ENCODE results near the gene DDRGK1.

DDRGK1 gene

DNA sequence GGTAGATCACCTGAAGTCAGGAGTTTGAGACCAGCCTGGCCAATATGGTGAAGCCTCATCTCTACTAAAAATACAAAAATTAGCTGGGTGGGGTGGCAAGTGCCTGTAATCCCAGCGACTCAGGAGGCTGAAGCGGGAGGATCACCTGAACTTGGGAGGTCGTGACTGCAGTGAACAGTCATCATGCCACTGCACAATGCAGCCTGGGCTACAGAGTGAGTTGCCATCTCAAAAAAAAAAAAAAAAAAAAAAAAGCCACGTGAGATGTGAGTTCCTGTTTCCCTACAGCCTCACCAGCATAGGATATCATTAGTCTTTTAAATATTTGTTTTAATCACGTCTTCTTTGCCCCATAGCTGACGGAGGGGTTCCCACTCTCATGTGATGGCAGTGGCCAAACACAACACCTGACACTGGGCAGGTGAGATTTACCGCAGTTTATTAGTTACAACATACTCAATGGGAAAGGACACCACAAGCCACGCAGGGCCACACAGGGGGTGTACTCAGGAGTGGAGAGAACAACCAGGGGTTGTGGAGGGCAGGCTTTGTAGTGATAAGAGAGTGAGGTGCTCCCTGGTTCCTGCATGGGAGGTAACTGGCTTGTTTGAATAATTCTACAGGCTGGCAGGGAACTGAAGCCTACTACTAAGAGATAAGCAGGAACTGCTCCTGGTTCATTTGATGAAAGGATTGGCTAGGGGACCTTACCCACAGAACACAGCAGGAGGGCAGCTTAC lies 26.6 kb downstream of the DDRGK1 start:
- TF ChIP-seq ZNF274 (IDR thresholded peaks at IDR 0.05; ENCODE audit: low read depth, low read length) (no peak), YY1 (IDR thresholded peaks at IDR 0.05; ENCODE audit: insufficient read depth, insufficient read length) (no peak), SUZ12 (IDR thresholded peaks at IDR 0.05; ENCODE audit: extremely low read depth, insufficient read depth, insufficient read length) (no peak)
- Histone ChIP-seq H3K36me3 (ENCODE audit: insufficient read depth, insufficient read length, low read length) (peaks cover 3% of the 10 kb centered on the region), H3K4me3 (ENCODE audit: insufficient read length, low read depth) (no peak overlapping the region), H3K9ac (ENCODE audit: insufficient read length, low read depth) (no peak overlapping the region), H3K27me3 (ENCODE audit: insufficient read depth, insufficient read length) (no peaks in the 10 kb centered on the region), H3K4me1 (ENCODE audit: insufficient read depth, insufficient read length) (peaks cover 2% of the 10 kb centered on the region), H3K9me3 (ENCODE audit: insufficient read depth, low read length) (no peaks in the 10 kb centered on the region)
- DNase-seq (ENCODE audit: low read depth, low spot score), result no peak

DNA sequence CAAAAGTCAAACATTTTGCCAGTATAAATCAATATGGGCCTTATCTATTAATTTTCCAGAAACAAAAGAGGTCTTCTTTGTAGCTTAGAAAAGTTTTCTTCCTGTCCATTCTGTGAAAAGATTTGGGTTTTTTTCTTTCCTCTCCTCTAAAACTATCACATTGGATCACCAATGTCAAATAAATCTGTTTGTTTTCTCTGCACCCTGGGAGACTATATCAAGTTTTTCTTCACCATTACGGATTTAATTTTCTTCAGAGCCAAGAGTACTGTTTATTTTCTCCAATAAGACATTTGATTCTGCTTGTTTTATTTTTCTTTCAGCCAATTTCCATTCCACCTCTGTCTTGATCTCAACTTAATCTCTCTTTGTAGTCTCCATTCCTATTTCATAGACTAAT lies 29.2 kb downstream of the DDRGK1 start:
- no peaks in the 10 kb centered on the region for H3K27me3 ChIP-seq (ENCODE audit: insufficient read depth, insufficient read length)
- peaks cover 10% of the 10 kb centered on the region for H3K4me1 ChIP-seq (ENCODE audit: insufficient read depth, insufficient read length)
- no peak for DNase-seq (ENCODE audit: low read depth, low spot score)
- TF ChIP-seq ZNF274 (IDR thresholded peaks at IDR 0.05; ENCODE audit: low read depth, low read length), result no peak
- no peak for TF ChIP-seq YY1 (IDR thresholded peaks at IDR 0.05; ENCODE audit: insufficient read depth, insufficient read length)
- no peak for TF ChIP-seq SUZ12 (IDR thresholded peaks at IDR 0.05; ENCODE audit: extremely low read depth, insufficient read depth, insufficient read length)
- peaks cover 3% of the 10 kb centered on the region for H3K36me3 ChIP-seq (ENCODE audit: insufficient read depth, insufficient read length, low read length)
- H3K4me3 ChIP-seq (ENCODE audit: insufficient read length, low read depth), result peak overlapping the region; percentile 83
- peak overlapping the region; percentile 97 for H3K9ac ChIP-seq (ENCODE audit: insufficient read length, low read depth)
- no peaks in the 10 kb centered on the region for H3K9me3 ChIP-seq (ENCODE audit: insufficient read depth, low read length)

DNA sequence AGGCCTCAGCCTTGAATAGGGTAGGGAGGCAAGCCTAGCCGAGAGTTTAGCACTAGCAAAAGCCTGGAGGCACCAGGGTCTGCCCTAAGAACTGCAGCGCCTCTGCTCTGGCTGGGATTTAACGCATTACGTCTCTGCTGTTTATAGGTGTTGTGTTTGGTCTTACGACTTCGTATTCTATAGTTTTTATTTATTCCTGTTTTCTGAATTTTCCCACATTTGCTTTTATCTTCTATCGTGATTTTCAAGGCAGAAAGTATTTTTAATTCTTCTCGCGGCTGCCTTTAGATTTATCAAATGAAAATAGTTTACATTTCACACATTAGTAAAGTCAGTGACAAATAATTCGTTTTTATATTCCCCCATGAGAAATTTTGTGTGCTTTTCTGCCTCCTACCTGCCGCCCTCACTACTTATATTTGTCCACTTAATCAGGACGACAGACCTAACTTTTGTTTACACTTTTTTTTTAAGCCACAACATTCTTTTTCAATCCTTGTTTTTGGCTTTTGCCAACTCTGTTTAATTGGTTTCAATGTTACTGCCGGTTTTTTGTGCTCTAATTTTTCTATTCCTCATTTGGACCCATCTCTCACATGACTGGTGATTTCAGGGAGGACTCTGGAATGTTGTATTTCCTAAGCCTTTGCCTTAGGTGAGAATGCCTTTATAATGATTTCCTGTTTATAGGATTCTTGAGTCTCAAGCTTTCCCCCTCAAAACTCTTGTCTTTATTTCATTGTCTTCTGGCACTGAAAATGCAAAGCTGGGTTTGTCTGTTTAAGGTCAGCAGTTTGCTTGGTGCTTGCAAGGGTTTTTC lies 29.8 kb downstream of the DDRGK1 start:
- Histone ChIP-seq H3K9me3 (ENCODE audit: insufficient read depth, low read length) (no peaks in the 10 kb centered on the region), H3K4me3 (ENCODE audit: insufficient read length, low read depth) (peak overlapping the region; percentile 83), H3K27me3 (ENCODE audit: insufficient read depth, insufficient read length) (no peaks in the 10 kb centered on the region), H3K4me1 (ENCODE audit: insufficient read depth, insufficient read length) (peaks cover 10% of the 10 kb centered on the region), H3K36me3 (ENCODE audit: insufficient read depth, insufficient read length, low read length) (peaks cover 3% of the 10 kb centered on the region), H3K9ac (ENCODE audit: insufficient read length, low read depth) (peak overlapping the region; percentile 97)
- peak; percentile 63 for DNase-seq (ENCODE audit: low read depth, low spot score)
- no peak for TF ChIP-seq ZNF274 (IDR thresholded peaks at IDR 0.05; ENCODE audit: low read depth, low read length)
- TF ChIP-seq YY1 (IDR thresholded peaks at IDR 0.05; ENCODE audit: insufficient read depth, insufficient read length), result no peak
- TF ChIP-seq SUZ12 (IDR thresholded peaks at IDR 0.05; ENCODE audit: extremely low read depth, insufficient read depth, insufficient read length), result no peak

DNA sequence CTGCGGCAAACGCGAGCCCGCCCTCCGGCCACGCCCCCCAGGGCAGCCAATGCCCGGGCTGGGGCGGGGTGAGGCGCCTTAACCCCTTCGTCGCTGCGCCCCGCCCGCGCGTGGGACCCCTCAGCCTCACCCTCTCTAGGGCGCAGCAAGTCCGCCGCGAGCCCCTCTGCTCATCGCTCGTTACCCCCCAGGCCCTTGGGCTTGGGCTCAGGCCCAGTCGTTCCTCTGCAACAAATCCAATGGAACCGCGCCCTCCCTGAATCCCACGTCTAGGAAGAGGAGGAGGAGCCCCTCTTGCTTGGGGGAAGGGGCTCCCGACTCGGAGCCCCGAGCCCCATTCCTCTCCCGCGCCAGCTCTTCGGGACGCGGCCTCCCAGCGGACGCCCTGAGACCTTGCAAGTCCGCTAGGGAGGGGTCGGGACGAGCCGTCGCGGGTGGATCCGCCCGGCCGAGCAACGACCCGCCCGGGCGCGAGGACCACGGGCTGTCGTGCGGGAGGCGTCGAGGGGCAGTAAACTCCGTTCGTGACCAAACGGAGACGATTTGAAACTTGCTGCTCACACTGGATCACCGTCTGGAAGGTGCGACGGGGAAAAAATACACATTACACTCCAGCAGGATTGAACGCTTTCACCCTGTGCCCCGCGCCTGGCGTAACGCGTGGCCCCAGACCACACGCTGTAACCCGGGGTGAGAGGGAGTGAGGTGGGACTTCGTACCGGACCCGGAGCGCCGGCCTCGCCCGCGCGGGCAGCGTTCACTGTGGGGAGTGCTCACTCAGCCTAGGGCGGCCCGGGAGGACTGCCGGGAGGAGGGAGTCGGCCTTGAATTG lies 30.7 kb downstream of the DDRGK1 start:
- DNase-seq (ENCODE audit: low read depth, low spot score), result peak; percentile 85
- peak overlapping the region; percentile 83 for H3K4me3 ChIP-seq (ENCODE audit: insufficient read length, low read depth)
- TF ChIP-seq YY1 (IDR thresholded peaks at IDR 0.05; ENCODE audit: insufficient read depth, insufficient read length), result no peak
- peaks cover 4% of the 10 kb centered on the region for H3K27me3 ChIP-seq (ENCODE audit: insufficient read depth, insufficient read length)
- H3K36me3 ChIP-seq (ENCODE audit: insufficient read depth, insufficient read length, low read length), result peaks cover 3% of the 10 kb centered on the region
- peak overlapping the region; percentile 97 for H3K9ac ChIP-seq (ENCODE audit: insufficient read length, low read depth)
- H3K9me3 ChIP-seq (ENCODE audit: insufficient read depth, low read length), result no peaks in the 10 kb centered on the region
- peaks cover 14% of the 10 kb centered on the region for H3K4me1 ChIP-seq (ENCODE audit: insufficient read depth, insufficient read length)

DNA sequence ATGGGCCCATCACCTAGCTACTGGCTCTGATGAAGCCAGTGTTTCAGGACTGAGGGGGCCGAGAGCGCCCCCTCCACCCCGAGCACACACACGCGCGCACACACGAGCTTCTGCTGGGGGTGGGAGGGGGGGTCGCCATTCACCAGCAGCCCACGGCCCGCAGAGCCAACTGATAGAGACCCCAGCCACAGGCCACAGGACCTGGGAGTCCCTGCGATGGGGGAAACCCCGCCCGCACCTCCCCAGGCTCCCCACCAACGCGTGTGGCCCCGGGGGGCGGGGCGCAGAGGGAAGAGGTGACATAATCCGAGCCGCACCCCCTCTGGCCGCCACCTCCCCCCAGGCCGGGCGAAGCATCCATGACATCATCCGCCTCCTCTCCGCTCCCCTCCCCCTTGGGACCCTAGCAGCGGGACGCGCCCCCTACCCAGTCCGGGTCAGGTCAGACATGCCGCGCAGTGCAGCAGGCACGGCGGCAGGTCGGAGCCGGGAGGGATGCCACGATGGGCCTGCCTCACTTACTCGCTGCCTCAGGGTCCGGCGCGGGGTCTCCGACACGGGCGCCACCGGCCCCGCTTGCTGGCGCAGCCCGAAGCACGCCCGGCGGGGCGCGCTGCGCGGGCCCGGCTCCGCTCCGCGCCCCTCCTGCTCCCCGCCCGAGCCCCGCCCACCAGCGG lies 31.4 kb downstream of the DDRGK1 start, which contains the start of gene LZTS3:
LZTS3 (minus strand) TSS at position 617 of the 677 bp plus-strand sequence. CDS start 6,386 bp downstream, outside the sequence.
- peak; percentile 61 for DNase-seq (ENCODE audit: low read depth, low spot score)
- peaks cover 19% of the 10 kb centered on the region for H3K4me1 ChIP-seq (ENCODE audit: insufficient read depth, insufficient read length)
- H3K36me3 ChIP-seq (ENCODE audit: insufficient read depth, insufficient read length, low read length), result peaks cover 2% of the 10 kb centered on the region
- peak within 1 kb of the TSS; percentile 97 for H3K9ac ChIP-seq (ENCODE audit: insufficient read length, low read depth)
- TF ChIP-seq SUZ12 (IDR thresholded peaks at IDR 0.05; ENCODE audit: extremely low read depth, insufficient read depth, insufficient read length) (no peak), ZNF274 (IDR thresholded peaks at IDR 0.05; ENCODE audit: low read depth, low read length) (no peak), YY1 (IDR thresholded peaks at IDR 0.05; ENCODE audit: insufficient read depth, insufficient read length) (no peak)
- peak within 1 kb of the TSS; percentile 83 for H3K4me3 ChIP-seq (ENCODE audit: insufficient read length, low read depth)
- H3K9me3 ChIP-seq (ENCODE audit: insufficient read depth, low read length), result no peaks in the 10 kb centered on the region
- peaks cover 5% of the 10 kb centered on the region for H3K27me3 ChIP-seq (ENCODE audit: insufficient read depth, insufficient read length)

DNA sequence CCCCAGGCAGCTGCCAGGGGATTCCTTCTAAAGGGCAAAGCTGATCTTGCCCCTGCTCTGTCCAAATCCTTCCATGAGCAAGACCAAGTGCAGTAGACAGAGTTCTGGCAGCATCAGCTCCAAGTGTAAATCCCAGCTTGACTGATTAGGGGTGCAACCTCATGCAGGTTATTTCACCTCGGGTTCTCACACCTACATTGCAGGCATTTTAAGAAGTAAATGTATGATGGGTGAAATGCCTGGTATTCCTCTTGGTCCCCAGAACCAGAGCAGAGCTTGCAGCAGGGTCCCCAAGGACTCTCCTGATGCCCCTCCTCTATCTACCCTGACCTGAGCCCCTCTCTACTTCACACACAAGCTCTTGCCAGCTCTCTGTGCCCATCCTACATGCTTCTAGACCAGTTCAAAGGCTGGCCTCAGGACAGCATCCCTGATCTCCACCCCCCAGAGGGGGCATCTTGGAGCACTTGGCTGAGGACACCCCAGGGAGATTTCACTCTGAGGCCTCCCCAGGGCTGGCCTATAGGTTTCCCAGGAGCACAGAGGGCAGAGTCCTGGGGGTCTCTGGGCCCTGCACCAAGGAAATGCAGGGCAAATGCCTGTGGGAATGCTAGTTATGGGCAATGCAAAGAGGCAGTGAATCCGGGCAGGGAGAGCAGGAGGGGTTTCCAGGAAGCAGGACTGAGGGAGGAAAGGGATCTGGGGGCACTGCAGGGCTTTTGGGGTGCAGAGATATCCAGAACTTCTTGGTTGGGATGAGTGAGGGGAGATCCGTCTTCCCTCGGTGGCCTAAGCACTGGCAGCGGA lies 32.2 kb downstream of the DDRGK1 start:
- H3K36me3 ChIP-seq (ENCODE audit: insufficient read depth, insufficient read length, low read length), result no peaks in the 10 kb centered on the region
- H3K9ac ChIP-seq (ENCODE audit: insufficient read length, low read depth), result peak overlapping the region; percentile 76
- peak overlapping the region; percentile 72 for H3K4me3 ChIP-seq (ENCODE audit: insufficient read length, low read depth)
- no peaks in the 10 kb centered on the region for H3K9me3 ChIP-seq (ENCODE audit: insufficient read depth, low read length)
- H3K4me1 ChIP-seq (ENCODE audit: insufficient read depth, insufficient read length), result peaks cover 18% of the 10 kb centered on the region
- TF ChIP-seq SUZ12 (IDR thresholded peaks at IDR 0.05; ENCODE audit: extremely low read depth, insufficient read depth, insufficient read length), result no peak
- no peak for TF ChIP-seq ZNF274 (IDR thresholded peaks at IDR 0.05; ENCODE audit: low read depth, low read length)
- TF ChIP-seq YY1 (IDR thresholded peaks at IDR 0.05; ENCODE audit: insufficient read depth, insufficient read length), result no peak
- peaks cover 5% of the 10 kb centered on the region for H3K27me3 ChIP-seq (ENCODE audit: insufficient read depth, insufficient read length)
- no peak for DNase-seq (ENCODE audit: low read depth, low spot score)
